Measurements from ENCODE around the gene BOLA3.

The BOLA3 gene

GRCh38 chr2:74119912-74120825 is 27.5 kb downstream of the BOLA3 start:
- Histone ChIP-seq H4K91ac (ENCODE audit: low read depth, low read length, poor library complexity) (no peak overlapping the region), H3K79me1 (ENCODE audit: low read depth, low read length) (no peaks in the 10 kb centered on the region), H3K4ac (ENCODE audit: low read length) (peak overlapping the region; percentile 95), H2BK5ac (ENCODE audit: low read length) (peak overlapping the region; percentile 78), H2BK12ac (ENCODE audit: low read length) (no peak overlapping the region), H3K4me1 (ENCODE audit: control insufficient read depth in 2 of 2, insufficient read depth in 1 of 2, low read depth in 1 of 2, low read length in 2 of 2) (no peaks in the 10 kb centered on the region), H3K36me3 (replicated peaks in 1 of 2; ENCODE audit: control insufficient read depth in 2 of 2, insufficient read depth in 2 of 2, low read length in 2 of 2) (no peaks in the 10 kb centered on the region), H3K9ac (ENCODE audit: low read depth, low read length, poor library complexity) (peak overlapping the region; percentile 77), H3K4me3 (ENCODE audit: low read length in 2 of 2) (peak overlapping the region; percentile 62 to 85), H3K23ac (ENCODE audit: low read depth, low read length, poor library complexity) (peak overlapping the region; percentile 8), H2AK5ac (ENCODE audit: low read depth, low read length) (no peak overlapping the region), H3K14ac (ENCODE audit: low read length) (peak overlapping the region; percentile 85), H3K27me3 (ENCODE audit: control insufficient read depth in 3 of 3, insufficient read depth in 3 of 3, low read depth in 1 of 3, low read length in 3 of 3) (no peaks in the 10 kb centered on the region), H4K8ac (ENCODE audit: low read depth, low read length) (no peak overlapping the region), H3K18ac (ENCODE audit: low read length) (peak overlapping the region; percentile 97), H2AFZ (ENCODE audit: low read length) (peak overlapping the region; percentile 99), H3K9me3 (replicated peaks in 1 of 2; ENCODE audit: control insufficient read depth in 2 of 2, insufficient read depth in 1 of 2, low read depth in 1 of 2, low read length in 2 of 2) (peaks cover 4 to 18% of the 10 kb centered on the region in 2 donors), H2BK120ac (ENCODE audit: low read depth, low read length) (no peak overlapping the region), H3K4me2 (ENCODE audit: insufficient read depth, low read length, poor library complexity, severe bottlenecking) (peak overlapping the region; percentile 62), H3K27ac (replicated peaks; ENCODE audit: low read length) (peak overlapping the region; percentile 58), H2BK15ac (ENCODE audit: low read length) (no peak overlapping the region)
- peak; percentile 43 for DNase-seq (ENCODE audit: low spot score)
- no CpG with 5 or more reads among the region's 59 CpGs for WGBS, 2 donors (ENCODE audit: extremely low coverage in 2 of 2, insufficient read length in 2 of 2, insufficient replicate concordance in 1 of 2)

- no peaks in the 10 kb centered on the region for H3K27me3 ChIP-seq (ENCODE audit: control insufficient read depth in 3 of 3, insufficient read depth in 3 of 3, low read depth in 1 of 3, low read length in 3 of 3)
- no peak overlapping the region for H3K27ac ChIP-seq (replicated peaks; ENCODE audit: low read length)
- no peak overlapping the region for H3K18ac ChIP-seq (ENCODE audit: low read length)
- no peak overlapping the region for H3K14ac ChIP-seq (ENCODE audit: low read length)
- no peaks in the 10 kb centered on the region for H3K36me3 ChIP-seq (replicated peaks in 1 of 2; ENCODE audit: control insufficient read depth in 2 of 2, insufficient read depth in 2 of 2, low read length in 2 of 2)
- H3K4me1 ChIP-seq (ENCODE audit: control insufficient read depth in 2 of 2, insufficient read depth in 1 of 2, low read depth in 1 of 2, low read length in 2 of 2), result no peaks in the 10 kb centered on the region
- no peak overlapping the region for H2BK5ac ChIP-seq (ENCODE audit: low read length)
- H3K4ac ChIP-seq (ENCODE audit: low read length), result no peak overlapping the region
- no peak overlapping the region for H3K9ac ChIP-seq (ENCODE audit: low read depth, low read length, poor library complexity)
- peaks cover 4 to 18% of the 10 kb centered on the region in 2 donors for H3K9me3 ChIP-seq (replicated peaks in 1 of 2; ENCODE audit: control insufficient read depth in 2 of 2, insufficient read depth in 1 of 2, low read depth in 1 of 2, low read length in 2 of 2)
- H2BK15ac ChIP-seq (ENCODE audit: low read length), result no peak overlapping the region
- H4K8ac ChIP-seq (ENCODE audit: low read depth, low read length), result no peak overlapping the region
- no peaks in the 10 kb centered on the region for H3K79me1 ChIP-seq (ENCODE audit: low read depth, low read length)
- no peak overlapping the region for H3K4me3 ChIP-seq (ENCODE audit: low read length in 2 of 2)
- no peak for DNase-seq (ENCODE audit: low spot score)
- H2BK12ac ChIP-seq (ENCODE audit: low read length), result no peak overlapping the region
- no peak overlapping the region for H2BK120ac ChIP-seq (ENCODE audit: low read depth, low read length)
- H4K91ac ChIP-seq (ENCODE audit: low read depth, low read length, poor library complexity), result no peak overlapping the region
- no peak overlapping the region for H2AK5ac ChIP-seq (ENCODE audit: low read depth, low read length)
- H3K23ac ChIP-seq (ENCODE audit: low read depth, low read length, poor library complexity), result no peak overlapping the region
- H3K4me2 ChIP-seq (ENCODE audit: insufficient read depth, low read length, poor library complexity, severe bottlenecking), result no peak overlapping the region
- no peak overlapping the region for H2AFZ ChIP-seq (ENCODE audit: low read length)
Observed at GRCh38 chr2:74119339-74119738, 28.4 kb downstream of the BOLA3 start.

GRCh38 chr2:74111380-74111779 is 36.3 kb downstream of the BOLA3 start:
- Histone ChIP-seq H3K14ac (ENCODE audit: low read length) (no peak overlapping the region), H2BK120ac (ENCODE audit: low read depth, low read length) (no peak overlapping the region), H3K79me1 (ENCODE audit: low read depth, low read length) (no peaks in the 10 kb centered on the region), H3K4me3 (ENCODE audit: low read length in 2 of 2) (peak overlapping the region in 1 of 2 donors; percentile 14), H4K8ac (ENCODE audit: low read depth, low read length) (no peak overlapping the region), H3K27ac (replicated peaks; ENCODE audit: low read length) (no peak overlapping the region), H3K23ac (ENCODE audit: low read depth, low read length, poor library complexity) (no peak overlapping the region), H3K27me3 (ENCODE audit: control insufficient read depth in 3 of 3, insufficient read depth in 3 of 3, low read depth in 1 of 3, low read length in 3 of 3) (no peaks in the 10 kb centered on the region), H3K9ac (ENCODE audit: low read depth, low read length, poor library complexity) (no peak overlapping the region), H3K4ac (ENCODE audit: low read length) (no peak overlapping the region), H2AK5ac (ENCODE audit: low read depth, low read length) (no peak overlapping the region), H2BK5ac (ENCODE audit: low read length) (no peak overlapping the region), H3K9me3 (replicated peaks in 1 of 2; ENCODE audit: control insufficient read depth in 2 of 2, insufficient read depth in 1 of 2, low read depth in 1 of 2, low read length in 2 of 2) (no peaks in the 10 kb centered on the region), H2BK12ac (ENCODE audit: low read length) (no peak overlapping the region), H3K18ac (ENCODE audit: low read length) (no peak overlapping the region), H2AFZ (ENCODE audit: low read length) (no peak overlapping the region), H3K36me3 (replicated peaks in 1 of 2; ENCODE audit: control insufficient read depth in 2 of 2, insufficient read depth in 2 of 2, low read length in 2 of 2) (peaks cover 0 to 5% of the 10 kb centered on the region in 2 donors), H3K4me2 (ENCODE audit: insufficient read depth, low read length, poor library complexity, severe bottlenecking) (no peak overlapping the region), H4K91ac (ENCODE audit: low read depth, low read length, poor library complexity) (no peak overlapping the region), H3K4me1 (ENCODE audit: control insufficient read depth in 2 of 2, insufficient read depth in 1 of 2, low read depth in 1 of 2, low read length in 2 of 2) (peaks cover 0 to 6% of the 10 kb centered on the region in 2 donors), H2BK15ac (ENCODE audit: low read length) (no peak overlapping the region)
- DNase-seq (ENCODE audit: low spot score), result no peak

GRCh38 chr2:74110537-74110936 is 37.2 kb downstream of the BOLA3 start:
- Histone ChIP-seq H3K27ac (replicated peaks; ENCODE audit: low read length) (no peak overlapping the region), H3K23ac (ENCODE audit: low read depth, low read length, poor library complexity) (no peak overlapping the region), H3K14ac (ENCODE audit: low read length) (no peak overlapping the region), H2BK15ac (ENCODE audit: low read length) (no peak overlapping the region), H2BK5ac (ENCODE audit: low read length) (no peak overlapping the region), H3K9ac (ENCODE audit: low read depth, low read length, poor library complexity) (no peak overlapping the region), H2AK5ac (ENCODE audit: low read depth, low read length) (no peak overlapping the region), H4K8ac (ENCODE audit: low read depth, low read length) (no peak overlapping the region), H2AFZ (ENCODE audit: low read length) (no peak overlapping the region), H4K91ac (ENCODE audit: low read depth, low read length, poor library complexity) (no peak overlapping the region), H3K18ac (ENCODE audit: low read length) (no peak overlapping the region), H2BK12ac (ENCODE audit: low read length) (no peak overlapping the region), H3K36me3 (replicated peaks in 1 of 2; ENCODE audit: control insufficient read depth in 2 of 2, insufficient read depth in 2 of 2, low read length in 2 of 2) (peaks cover 0 to 13% of the 10 kb centered on the region in 2 donors), H3K4ac (ENCODE audit: low read length) (no peak overlapping the region), H3K27me3 (ENCODE audit: control insufficient read depth in 3 of 3, insufficient read depth in 3 of 3, low read depth in 1 of 3, low read length in 3 of 3) (no peaks in the 10 kb centered on the region), H3K79me1 (ENCODE audit: low read depth, low read length) (no peaks in the 10 kb centered on the region), H3K4me1 (ENCODE audit: control insufficient read depth in 2 of 2, insufficient read depth in 1 of 2, low read depth in 1 of 2, low read length in 2 of 2) (peaks cover 0 to 12% of the 10 kb centered on the region in 2 donors), H3K4me3 (ENCODE audit: low read length in 2 of 2) (no peak overlapping the region), H3K4me2 (ENCODE audit: insufficient read depth, low read length, poor library complexity, severe bottlenecking) (no peak overlapping the region), H3K9me3 (replicated peaks in 1 of 2; ENCODE audit: control insufficient read depth in 2 of 2, insufficient read depth in 1 of 2, low read depth in 1 of 2, low read length in 2 of 2) (no peaks in the 10 kb centered on the region), H2BK120ac (ENCODE audit: low read depth, low read length) (no peak overlapping the region)
- no CpG with 5 or more reads among the region's 3 CpGs for WGBS, 2 donors (ENCODE audit: extremely low coverage in 2 of 2, insufficient read length in 2 of 2, insufficient replicate concordance in 1 of 2)
- DNase-seq (ENCODE audit: low spot score), result no peak

Data from neuronal stem cell (in vitro differentiated cells).